ENCODE results near the gene KCNT2.

The KCNT2 gene

GRCh38 chr1:196464480-196464941 lies 143.7 kb downstream of the KCNT2 start:
- no peak for TF ChIP-seq ZNF274 (IDR thresholded peaks at IDR 0.05; ENCODE audit: low read depth, low read length)
- no peak overlapping the region for H3K4me3 ChIP-seq (ENCODE audit: low read length)

GRCh38 chr1:196462086-196462485 lies 146.2 kb downstream of the KCNT2 start:
- TF ChIP-seq ZNF274 (IDR thresholded peaks at IDR 0.05; ENCODE audit: low read depth, low read length), result no peak
- H3K4me3 ChIP-seq (ENCODE audit: low read length), result no peak overlapping the region

- no peak for TF ChIP-seq ZNF274 (IDR thresholded peaks at IDR 0.05; ENCODE audit: low read depth, low read length)
Observed at GRCh38 chr1:196461521-196461920, 146.7 kb downstream of the KCNT2 start.

GRCh38 chr1:196459383-196459782 lies 148.9 kb downstream of the KCNT2 start:
- no peak for TF ChIP-seq ZNF274 (IDR thresholded peaks at IDR 0.05; ENCODE audit: low read depth, low read length)
- H3K4me3 ChIP-seq (ENCODE audit: low read length), result no peak overlapping the region

More at GRCh38 chr1:196461521-196461920, 146.7 kb downstream of the KCNT2 start:
- no peak overlapping the region for H3K4me3 ChIP-seq (ENCODE audit: low read length)

- H3K4me3 ChIP-seq (ENCODE audit: low read length), result no peak overlapping the region
- TF ChIP-seq ZNF274 (IDR thresholded peaks at IDR 0.05; ENCODE audit: low read depth, low read length), result no peak
Observed at GRCh38 chr1:196454792-196455191, 153.4 kb downstream of the KCNT2 start.

- H3K4me3 ChIP-seq (ENCODE audit: low read length), result no peak overlapping the region
- no peak for TF ChIP-seq ZNF274 (IDR thresholded peaks at IDR 0.05; ENCODE audit: low read depth, low read length)
Observed at GRCh38 chr1:196451103-196451502, 157.1 kb downstream of the KCNT2 start.

GRCh38 chr1:196450143-196451095 lies 157.8 kb downstream of the KCNT2 start:
- no peak for TF ChIP-seq ZNF274 (IDR thresholded peaks at IDR 0.05; ENCODE audit: low read depth, low read length)
- H3K4me3 ChIP-seq (ENCODE audit: low read length), result no peak overlapping the region

GRCh38 chr1:196449460-196449859 lies 158.8 kb downstream of the KCNT2 start:
- TF ChIP-seq ZNF274 (IDR thresholded peaks at IDR 0.05; ENCODE audit: low read depth, low read length), result no peak
- H3K4me3 ChIP-seq (ENCODE audit: low read length), result no peak overlapping the region

GRCh38 chr1:196445775-196446174 lies 162.5 kb downstream of the KCNT2 start:
- no peak for TF ChIP-seq ZNF274 (IDR thresholded peaks at IDR 0.05; ENCODE audit: low read depth, low read length)
- no peak overlapping the region for H3K4me3 ChIP-seq (ENCODE audit: low read length)

GRCh38 chr1:196444634-196445033 lies 163.6 kb downstream of the KCNT2 start:
- TF ChIP-seq ZNF274 (IDR thresholded peaks at IDR 0.05; ENCODE audit: low read depth, low read length), result no peak
- no peak overlapping the region for H3K4me3 ChIP-seq (ENCODE audit: low read length)

- no peak overlapping the region for H3K4me3 ChIP-seq (ENCODE audit: low read length)
- TF ChIP-seq ZNF274 (IDR thresholded peaks at IDR 0.05; ENCODE audit: low read depth, low read length), result no peak
Observed at GRCh38 chr1:196442366-196442765, 165.9 kb downstream of the KCNT2 start.

- no peak for TF ChIP-seq ZNF274 (IDR thresholded peaks at IDR 0.05; ENCODE audit: low read depth, low read length)
- no peak overlapping the region for H3K4me3 ChIP-seq (ENCODE audit: low read length)
Observed at GRCh38 chr1:196440711-196441110, 167.5 kb downstream of the KCNT2 start.

- no peak for TF ChIP-seq ZNF274 (IDR thresholded peaks at IDR 0.05; ENCODE audit: low read depth, low read length)
- H3K4me3 ChIP-seq (ENCODE audit: low read length), result no peak overlapping the region
Observed at GRCh38 chr1:196438329-196438728, 169.9 kb downstream of the KCNT2 start.

- H3K4me3 ChIP-seq (ENCODE audit: low read length), result no peak overlapping the region
- no peak for TF ChIP-seq ZNF274 (IDR thresholded peaks at IDR 0.05; ENCODE audit: low read depth, low read length)
Observed at GRCh38 chr1:196437671-196438070, 170.6 kb downstream of the KCNT2 start.

- no peak for TF ChIP-seq ZNF274 (IDR thresholded peaks at IDR 0.05; ENCODE audit: low read depth, low read length)
- no peak overlapping the region for H3K4me3 ChIP-seq (ENCODE audit: low read length)
Observed at GRCh38 chr1:196433000-196433399, 175.2 kb downstream of the KCNT2 start.
